Stimulated activated CD4-positive, alpha-beta T cell treated with anti-CD3 and anti-CD28 coated beads, Interleukin-1b, Interleukin-23, amount 100 ng/mL, for 48 hours (primary cell): Measurements from ENCODE around the gene SEMA3B.
"Not testable (repeated sequence)": the region's sequence is repeated elsewhere in the genome, so short reads cannot be mapped to it uniquely, and the experiment has no call there.

Source experiments
- DNase-seq: peaks from one replicate; pipeline ENCODE4 v3.0.0-alpha.2; 2020

SEMA3B gene

DNA sequence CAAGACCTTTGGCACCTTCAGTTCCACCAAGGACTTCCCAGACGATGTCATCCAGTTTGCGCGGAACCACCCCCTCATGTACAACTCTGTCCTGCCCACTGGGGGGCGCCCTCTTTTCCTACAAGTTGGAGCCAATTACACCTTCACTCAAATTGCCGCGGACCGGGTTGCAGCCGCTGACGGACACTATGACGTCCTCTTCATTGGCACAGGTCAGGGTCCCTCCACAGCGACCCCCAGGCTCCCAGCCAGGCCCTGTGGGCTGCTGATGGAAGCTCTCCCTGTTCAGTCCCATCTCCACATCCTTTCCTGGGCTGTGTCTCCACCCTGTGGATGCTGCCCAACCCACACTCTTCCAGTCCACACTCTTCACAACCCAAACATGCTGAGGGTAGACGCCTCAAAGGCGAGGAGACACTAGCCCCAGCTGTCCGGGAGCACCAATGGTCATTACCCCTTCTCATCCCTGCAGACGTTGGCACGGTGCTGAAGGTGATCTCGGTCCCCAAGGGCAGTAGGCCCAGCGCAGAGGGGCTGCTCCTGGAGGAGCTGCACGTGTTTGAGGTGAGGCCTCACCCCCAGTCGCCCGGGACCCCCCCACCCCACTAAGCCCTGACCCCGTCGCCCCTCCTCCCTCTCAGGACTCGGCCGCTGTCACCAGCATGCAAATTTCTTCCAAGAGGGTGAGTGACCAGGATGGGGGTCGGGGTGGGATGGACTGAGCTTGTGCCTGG is 5.6 kb downstream of the SEMA3B start:
- peak; percentile 81 for DNase-seq

DNA sequence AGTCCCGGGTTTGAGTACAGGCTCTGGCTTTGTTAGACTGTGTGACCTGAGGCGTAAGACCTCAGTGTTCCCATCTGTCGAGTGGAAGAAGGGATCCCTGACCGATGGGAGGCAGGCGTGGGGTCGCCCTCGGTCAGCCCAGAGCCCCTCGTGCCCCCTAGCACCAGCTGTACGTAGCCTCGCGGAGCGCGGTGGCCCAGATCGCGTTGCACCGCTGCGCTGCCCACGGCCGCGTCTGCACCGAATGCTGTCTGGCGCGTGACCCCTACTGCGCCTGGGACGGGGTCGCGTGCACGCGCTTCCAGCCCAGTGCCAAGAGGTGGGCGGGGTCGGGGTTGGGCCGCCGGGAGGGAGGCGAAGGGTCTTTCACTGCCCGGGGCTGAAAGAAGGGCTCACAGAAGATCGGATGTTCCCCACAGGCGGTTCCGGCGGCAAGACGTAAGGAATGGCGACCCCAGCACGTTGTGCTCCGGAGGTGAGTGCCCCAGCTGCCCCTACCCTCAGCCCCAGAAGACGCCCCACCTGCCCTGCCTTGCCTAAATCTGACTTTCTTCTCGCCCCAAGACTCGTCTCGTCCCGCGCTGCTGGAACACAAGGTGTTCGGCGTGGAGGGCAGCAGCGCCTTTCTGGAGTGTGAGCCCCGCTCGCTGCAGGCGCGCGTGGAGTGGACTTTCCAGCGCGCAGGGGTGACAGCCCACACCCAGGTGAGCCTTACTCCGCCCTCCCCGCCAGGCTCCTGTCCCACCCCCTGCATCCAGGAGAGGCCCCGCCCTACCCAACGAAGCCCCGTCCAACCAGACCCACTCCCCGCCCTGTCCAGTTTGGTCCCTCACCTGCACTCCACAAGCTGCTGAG is 6.4 kb downstream of the SEMA3B start:
- no peak for DNase-seq

GRCh38 chr3:50275996-50276761 is 7.2 kb downstream of the SEMA3B start:
- DNase-seq: peak; percentile 48

DNA sequence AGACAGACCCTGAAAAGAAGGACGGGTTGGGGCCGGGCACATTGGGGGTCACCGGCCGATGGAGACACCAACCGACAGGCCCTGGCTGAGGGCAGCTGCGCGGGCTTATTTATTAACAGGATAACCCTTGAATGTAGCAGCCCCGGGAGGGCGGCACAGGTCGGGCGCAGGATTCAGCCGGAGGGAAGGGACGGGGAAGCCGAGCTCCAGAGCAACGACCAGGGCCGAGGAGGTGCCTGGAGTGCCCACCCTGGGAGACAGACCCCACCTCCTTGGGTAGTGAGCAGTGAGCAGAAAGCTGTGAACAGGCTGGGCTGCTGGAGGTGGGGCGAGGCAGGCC is 7.8 kb downstream of the SEMA3B start:
- DNase-seq: no peak

DNA sequence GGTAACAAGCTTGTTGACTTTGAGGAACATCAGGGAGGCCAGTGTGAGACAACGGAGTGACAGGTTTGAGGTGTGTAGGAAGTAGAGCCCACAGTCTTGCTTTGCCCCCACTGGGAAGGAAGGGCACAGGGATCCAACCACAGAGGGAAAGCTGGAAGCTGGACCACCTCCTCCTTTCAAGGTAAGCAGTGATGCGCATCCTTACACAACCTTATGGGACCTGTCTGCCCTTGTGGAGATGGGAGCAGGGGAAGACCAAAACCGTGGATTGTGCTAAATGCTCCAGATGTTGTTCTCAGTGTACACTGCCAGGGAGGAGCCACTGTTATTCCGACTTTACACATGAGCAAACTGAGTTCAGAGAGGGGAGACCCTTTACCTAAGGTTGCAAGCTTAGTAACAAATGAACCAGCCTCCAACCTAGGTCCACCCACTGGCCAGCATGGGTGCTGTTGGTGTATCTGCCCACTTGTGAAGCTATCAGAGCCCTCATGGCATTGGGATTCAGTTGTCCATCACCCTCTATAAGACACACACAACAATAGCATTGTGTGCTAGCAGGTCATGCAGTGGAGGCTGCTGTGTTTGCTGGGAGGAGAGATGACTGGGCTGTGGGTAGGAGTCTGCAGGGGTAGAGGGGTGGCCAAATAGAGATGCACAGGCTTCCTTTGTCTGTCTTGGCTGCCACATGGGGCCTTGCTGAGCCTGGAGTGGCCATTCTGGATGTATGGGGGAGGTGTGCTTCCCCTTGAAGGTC is 9.4 kb downstream of the SEMA3B start:
- DNase-seq: no peak

DNA sequence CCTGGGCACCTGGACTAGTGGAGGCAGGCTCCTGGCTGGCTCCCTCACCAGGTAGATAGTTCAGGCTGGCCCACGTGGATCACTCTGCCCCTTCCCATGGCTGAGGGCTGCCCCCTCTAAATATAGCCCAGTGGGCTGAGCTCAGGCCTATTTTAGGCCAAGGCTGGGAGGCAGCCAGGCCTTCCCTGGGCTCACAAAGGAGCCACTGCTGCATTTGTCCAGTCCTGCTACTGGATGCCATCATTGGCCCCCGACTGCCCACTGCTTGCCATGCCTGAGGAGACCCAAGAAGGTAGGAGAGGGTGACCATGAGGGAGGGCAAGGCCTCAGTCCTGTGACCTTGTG is 9.9 kb downstream of the SEMA3B start, which contains the start of gene LSMEM2:
LSMEM2 (plus strand) TSS at position 208 of the 345 bp plus-strand sequence; CDS start at position 235, 27 bp downstream.
- DNase-seq: no peak

DNA sequence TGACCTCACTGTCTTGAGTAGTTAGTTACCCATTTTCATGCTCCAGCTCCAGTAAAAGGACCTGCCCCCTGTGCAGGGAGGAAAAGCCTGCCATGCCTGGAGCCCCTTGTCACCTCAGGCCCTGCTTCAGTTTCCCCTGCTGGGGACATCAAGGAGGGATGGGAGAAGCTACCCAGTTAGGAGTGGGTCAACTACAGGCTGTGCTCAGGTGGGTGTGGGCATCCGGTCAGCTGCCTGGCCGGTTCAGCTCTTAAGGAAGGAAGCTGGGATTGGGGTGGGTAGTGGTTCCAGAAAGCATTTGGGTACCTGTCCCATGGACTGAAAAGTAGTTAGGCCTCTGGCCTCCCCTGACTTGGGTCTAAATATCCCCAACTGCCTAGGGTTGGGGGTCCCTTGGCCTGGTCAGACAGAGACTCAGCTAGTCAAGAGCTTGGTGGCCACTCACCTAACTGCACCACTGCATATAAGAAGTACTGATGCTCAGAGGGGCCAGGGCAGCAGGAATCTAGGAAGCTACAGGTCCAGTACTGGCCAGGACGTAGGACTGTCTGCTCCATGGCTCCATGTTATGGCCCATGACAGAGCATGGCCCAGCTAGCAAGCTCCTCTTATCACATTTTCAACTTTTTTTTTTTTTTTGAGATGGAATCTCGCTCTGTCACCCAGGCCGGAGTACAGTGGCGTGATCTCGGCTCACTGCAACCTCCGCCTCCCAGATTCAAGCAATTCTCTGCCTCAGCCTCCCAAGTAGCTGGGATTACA is 10.5 kb downstream of the SEMA3B start:
- no peak for DNase-seq

DNA sequence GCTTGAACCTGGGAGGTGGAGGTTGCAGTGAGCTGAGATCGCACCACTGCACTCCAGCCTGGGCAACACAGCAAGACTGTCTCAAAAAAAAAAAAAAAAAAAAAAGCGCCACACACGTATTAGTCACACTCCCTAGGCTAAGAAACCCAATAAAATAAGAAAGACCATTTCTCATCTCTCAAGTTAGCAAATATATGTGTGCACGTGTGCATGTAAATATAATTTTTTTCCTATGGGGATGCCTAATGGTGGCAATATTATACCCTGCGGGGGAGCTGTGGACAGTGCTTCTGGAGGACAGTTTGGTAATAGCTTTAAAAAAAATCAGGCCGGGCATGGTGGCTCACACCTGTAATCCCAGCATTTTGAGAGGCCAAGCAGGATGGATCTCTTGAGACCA is 15.2 kb downstream of the SEMA3B start:
- DNase-seq: not testable (repeated sequence)

DNA sequence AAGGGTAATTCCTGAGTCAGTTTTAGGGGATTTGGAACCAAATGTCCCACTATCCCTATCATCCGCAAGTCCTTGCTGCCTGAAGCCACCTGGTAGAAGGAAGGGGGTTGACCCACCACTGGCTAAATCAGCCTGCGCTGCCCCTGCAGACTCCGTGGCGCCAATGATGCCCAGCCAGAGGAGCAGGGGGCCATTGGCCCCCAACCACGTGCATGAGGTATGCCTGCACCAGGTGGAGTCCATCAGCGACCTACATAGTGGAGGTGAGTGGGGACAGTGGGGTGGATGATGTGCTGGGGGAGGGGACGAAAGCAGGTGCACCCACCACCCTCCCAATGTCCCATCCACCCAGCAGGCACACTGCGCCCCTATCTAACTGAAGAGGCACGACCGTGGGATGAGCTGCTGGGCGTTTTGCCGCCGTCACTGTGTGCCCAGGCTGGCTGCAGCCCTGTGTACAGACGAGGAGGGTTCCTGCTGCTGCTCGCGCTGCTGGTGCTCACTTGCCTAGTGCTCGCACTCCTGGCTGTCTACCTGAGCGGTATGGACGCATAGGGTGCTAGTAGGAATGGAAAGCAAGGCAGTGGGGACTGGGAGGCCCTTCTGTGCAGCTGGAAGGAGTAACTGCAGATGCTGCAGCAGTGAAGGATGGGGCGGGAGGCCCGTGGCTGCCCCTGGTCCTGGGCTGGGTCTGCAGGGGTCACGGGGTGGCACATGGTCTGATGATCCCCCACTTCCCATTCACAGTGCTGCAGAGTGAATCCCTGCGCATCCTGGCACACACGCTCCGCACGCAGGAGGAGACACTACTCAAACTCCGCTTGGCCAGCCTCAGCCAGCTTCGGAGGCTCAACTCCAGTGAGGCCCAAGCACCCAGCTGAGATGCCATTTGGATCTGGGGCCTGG is 17.6 kb downstream of the SEMA3B start:
- DNase-seq: no peak

GRCh38 chr3:50287262-50287661 is 18.3 kb downstream of the SEMA3B start:
- no peak for DNase-seq

GRCh38 chr3:50288387-50289007 is 19.6 kb downstream of the SEMA3B start:
- DNase-seq: no peak

GRCh38 chr3:50289130-50289529 is 20.2 kb downstream of the SEMA3B start:
- DNase-seq: no peak

- DNase-seq: no peak
Measured at GRCh38 chr3:50290161-50290641, 21.3 kb downstream of the SEMA3B start.

GRCh38 chr3:50292159-50293078 is 23.5 kb downstream of the SEMA3B start, which contains the start of gene IFRD2:
Gene IFRD2, minus strand, starts transcription at chr3:50292429. Its CDS starts 155 bp downstream, at chr3:50292274.
- DNase-seq: peak; percentile 97

GRCh38 chr3:50293079-50293801 is 24.3 kb downstream of the SEMA3B start:
- DNase-seq: no peak

DNA sequence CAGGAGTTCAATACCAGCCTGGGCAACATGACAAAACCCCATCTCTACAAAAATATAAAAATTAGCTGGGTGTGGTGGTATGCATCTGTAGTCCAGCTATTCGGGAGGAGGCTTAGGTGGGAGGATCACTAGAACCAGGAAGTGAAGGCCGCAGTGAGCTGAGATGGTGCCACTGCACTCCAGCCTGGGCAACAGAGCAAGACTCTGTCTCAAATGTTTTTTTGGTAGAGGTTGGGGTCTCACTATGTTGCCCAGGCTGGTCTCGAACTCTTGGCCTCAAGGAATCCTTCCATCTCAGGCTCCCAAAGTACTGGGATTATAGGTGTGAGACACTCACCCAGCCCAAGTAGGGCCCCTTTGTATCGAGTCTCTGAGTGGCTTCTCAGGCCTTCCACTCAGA is 25.1 kb downstream of the SEMA3B start:
- no peak for DNase-seq

- DNase-seq: no peak
Measured at GRCh38 chr3:50294492-50295403, 25.8 kb downstream of the SEMA3B start.
